ENCODE data around the gene POLG2.

- TF ChIP-seq, protein P1, sequence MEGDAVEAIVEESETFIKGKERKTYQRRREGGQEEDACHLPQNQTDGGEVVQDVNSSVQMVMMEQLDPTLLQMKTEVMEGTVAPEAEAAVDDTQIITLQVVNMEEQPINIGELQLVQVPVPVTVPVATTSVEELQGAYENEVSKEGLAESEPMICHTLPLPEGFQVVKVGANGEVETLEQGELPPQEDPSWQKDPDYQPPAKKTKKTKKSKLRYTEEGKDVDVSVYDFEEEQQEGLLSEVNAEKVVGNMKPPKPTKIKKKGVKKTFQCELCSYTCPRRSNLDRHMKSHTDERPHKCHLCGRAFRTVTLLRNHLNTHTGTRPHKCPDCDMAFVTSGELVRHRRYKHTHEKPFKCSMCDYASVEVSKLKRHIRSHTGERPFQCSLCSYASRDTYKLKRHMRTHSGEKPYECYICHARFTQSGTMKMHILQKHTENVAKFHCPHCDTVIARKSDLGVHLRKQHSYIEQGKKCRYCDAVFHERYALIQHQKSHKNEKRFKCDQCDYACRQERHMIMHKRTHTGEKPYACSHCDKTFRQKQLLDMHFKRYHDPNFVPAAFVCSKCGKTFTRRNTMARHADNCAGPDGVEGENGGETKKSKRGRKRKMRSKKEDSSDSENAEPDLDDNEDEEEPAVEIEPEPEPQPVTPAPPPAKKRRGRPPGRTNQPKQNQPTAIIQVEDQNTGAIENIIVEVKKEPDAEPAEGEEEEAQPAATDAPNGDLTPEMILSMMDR (IDR thresholded peaks at IDR 0.05; ENCODE audit: extremely low read depth in 1 of 2, insufficient read depth in 1 of 2, low read depth in 1 of 2, low read length in 2 of 2): no peak
- TF ChIP-seq, protein P2, sequence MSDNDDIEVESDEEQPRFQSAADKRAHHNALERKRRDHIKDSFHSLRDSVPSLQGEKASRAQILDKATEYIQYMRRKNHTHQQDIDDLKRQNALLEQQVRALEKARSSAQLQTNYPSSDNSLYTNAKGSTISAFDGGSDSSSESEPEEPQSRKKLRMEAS (IDR thresholded peaks at IDR 0.05; ENCODE audit: insufficient read depth, insufficient read length): no peak
- no peak for TF ChIP-seq POLR2A (IDR thresholded peaks at IDR 0.05; ENCODE audit: low read depth, low read length)
These were observed 38.1 kb downstream of the POLG2 start for GRCh38 chr17:64458756-64459155.

All from endothelial cell of umbilical vein (primary cell).